HepG2 (cell line): ENCODE measurements around the gene FRMD5.

ENCODE experiments used
- DMAP1 ChIP-seq: IDR thresholded peaks from 2 replicates; pipeline ENCODE4 v1.6.1; 2016
- ELF1 ChIP-seq: sonication (generic); formaldehyde crosslinking; IDR thresholded peaks from 2 replicates; pipeline ENCODE4 v1.4.0; 2020; ENCODE audit warnings: missing genetic modification reagents
- ELF4 ChIP-seq: sonication (generic); formaldehyde crosslinking; IDR thresholded peaks from 2 replicates; pipeline ENCODE4 v1.5.0; 2020; ENCODE audit warnings: missing genetic modification reagents, mild to moderate bottlenecking, moderate library complexity, borderline replicate concordance
- HOXA5 ChIP-seq: sonication (generic); formaldehyde crosslinking; IDR thresholded peaks from 2 replicates; pipeline ENCODE4 v1.4.0; 2020; ENCODE audit warnings: missing genetic modification reagents
- TCF7L2 ChIP-seq: IDR thresholded peaks from 2 replicates; pipeline ENCODE4 v1.6.1; 2011; ENCODE audit warnings: mild to moderate bottlenecking, low read depth, low read length, moderate library complexity
- ZNF562 ChIP-seq: sonication (generic); formaldehyde crosslinking; IDR thresholded peaks from 2 replicates; pipeline ENCODE4 v1.8.0; 2022; ENCODE audit warnings: missing genetic modification reagents, borderline replicate concordance
- ZNF720 ChIP-seq: sonication (generic); formaldehyde crosslinking; IDR thresholded peaks from 2 replicates; pipeline ENCODE4 v1.4.0; 2020; ENCODE audit warnings: missing genetic modification reagents
- TF ChIP-seq, protein P1 (sequence below): sonication (generic); formaldehyde crosslinking; IDR thresholded peaks from 2 replicates; pipeline ENCODE4 v1.5.0; 2020; ENCODE audit warnings: mild to moderate bottlenecking, missing genetic modification reagents, moderate library complexity

- no peak for TF ChIP-seq HOXA5 (CRISPR knock-in tag)
- no peak for TF ChIP-seq DMAP1
- TF ChIP-seq ZNF720 (CRISPR knock-in tag) = no peak
- TF ChIP-seq, protein P1, sequence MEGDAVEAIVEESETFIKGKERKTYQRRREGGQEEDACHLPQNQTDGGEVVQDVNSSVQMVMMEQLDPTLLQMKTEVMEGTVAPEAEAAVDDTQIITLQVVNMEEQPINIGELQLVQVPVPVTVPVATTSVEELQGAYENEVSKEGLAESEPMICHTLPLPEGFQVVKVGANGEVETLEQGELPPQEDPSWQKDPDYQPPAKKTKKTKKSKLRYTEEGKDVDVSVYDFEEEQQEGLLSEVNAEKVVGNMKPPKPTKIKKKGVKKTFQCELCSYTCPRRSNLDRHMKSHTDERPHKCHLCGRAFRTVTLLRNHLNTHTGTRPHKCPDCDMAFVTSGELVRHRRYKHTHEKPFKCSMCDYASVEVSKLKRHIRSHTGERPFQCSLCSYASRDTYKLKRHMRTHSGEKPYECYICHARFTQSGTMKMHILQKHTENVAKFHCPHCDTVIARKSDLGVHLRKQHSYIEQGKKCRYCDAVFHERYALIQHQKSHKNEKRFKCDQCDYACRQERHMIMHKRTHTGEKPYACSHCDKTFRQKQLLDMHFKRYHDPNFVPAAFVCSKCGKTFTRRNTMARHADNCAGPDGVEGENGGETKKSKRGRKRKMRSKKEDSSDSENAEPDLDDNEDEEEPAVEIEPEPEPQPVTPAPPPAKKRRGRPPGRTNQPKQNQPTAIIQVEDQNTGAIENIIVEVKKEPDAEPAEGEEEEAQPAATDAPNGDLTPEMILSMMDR = no peak
- TF ChIP-seq TCF7L2 = no peak
- TF ChIP-seq ELF1 (CRISPR knock-in tag) = no peak
- TF ChIP-seq ELF4 (CRISPR knock-in tag) = no peak
- no peak for TF ChIP-seq ZNF562
Measured at GRCh38 chr15:44177139-44177538, 17.9 kb downstream of the FRMD5 start.
